DND-41 (cell line): ENCODE results near the gene ZPR1.

Source experiments
- ATAC-seq: fragments of 200-7000 bp; cut with Tn5 transposase; 3 replicates; pipeline ENCODE4 v1.9.1; 2021; ENCODE audit warnings: low read depth; ENCODE audit not compliant: insufficient read depth
- DNase-seq: peaks from one replicate; pipeline ENCODE4 v3.0.0-alpha.2; 2020
- H2AFZ ChIP-seq: 2 replicates; pipeline ENCODE4 v1.6.0; 2012; ENCODE audit warnings: low read depth, low read length
- H3K27ac ChIP-seq: 2 replicates; pipeline ENCODE4 v1.5.1; 2012; ENCODE audit warnings: low read length, inconsistent platforms
- H3K27me3 ChIP-seq: fragments of 200-600 bp; sonication (generic); 2 replicates; pipeline ENCODE4 v1.6.0; 2012; ENCODE audit warnings: low read length, mild to moderate bottlenecking, inconsistent platforms; ENCODE audit not compliant: insufficient read depth, poor library complexity
- H3K36me3 ChIP-seq: 2 replicates; pipeline ENCODE4 v1.5.1; 2012; ENCODE audit warnings: low read length, inconsistent platforms; ENCODE audit not compliant: insufficient read depth
- H3K4me1 ChIP-seq: 2 replicates; pipeline ENCODE4 v1.5.1; 2012; ENCODE audit warnings: mild to moderate bottlenecking, low read length; ENCODE audit not compliant: insufficient read depth
- H3K4me2 ChIP-seq: 2 replicates; pipeline ENCODE4 v1.6.0; 2012; ENCODE audit warnings: mild to moderate bottlenecking, moderate library complexity, low read length, inconsistent platforms; ENCODE audit not compliant: insufficient read depth
- H3K4me3 ChIP-seq, 2 experiments: fragments of 200-600 bp in 1 of 2; shearing (Covaris generic) in 1 of 2; 2 replicates each; pipeline ENCODE4 v1.5.1; 2012 to 2016; ENCODE audit warnings: inconsistent platforms in 2 of 2, low read length in 2 of 2, mild to moderate bottlenecking in 2 of 2, low read depth in 1 of 2, moderate library complexity in 1 of 2
- H3K79me2 ChIP-seq: 2 replicates; pipeline ENCODE4 v1.6.0; 2012; ENCODE audit warnings: low read length, inconsistent platforms; ENCODE audit not compliant: insufficient read depth
- H3K9ac ChIP-seq: 2 replicates; pipeline ENCODE4 v1.6.0; 2012; ENCODE audit warnings: low read depth, mild to moderate bottlenecking, inconsistent platforms, low read length, moderate library complexity
- H3K9me3 ChIP-seq: 2 replicates; pipeline ENCODE4 v1.5.1; 2012; ENCODE audit warnings: low read length, moderate library complexity, mild to moderate bottlenecking, inconsistent platforms; ENCODE audit not compliant: insufficient read depth, severe bottlenecking
- H4K20me1 ChIP-seq: 2 replicates; pipeline ENCODE4 v1.6.0; 2012; ENCODE audit warnings: low read length; ENCODE audit not compliant: insufficient read depth
- CTCF ChIP-seq: IDR thresholded peaks from 2 replicates; pipeline ENCODE4 v1.5.1; 2012; ENCODE audit warnings: borderline replicate concordance, low read length, moderate library complexity, mild to moderate bottlenecking; ENCODE audit not compliant: poor library complexity, severe bottlenecking; ENCODE audit errors: extremely low read depth
- EZH2 ChIP-seq: IDR thresholded peaks from 3 replicates; pipeline ENCODE4 v1.6.1; 2012; ENCODE audit warnings: borderline replicate concordance, low read depth, mild to moderate bottlenecking, moderate library complexity, low read length, inconsistent platforms; ENCODE audit not compliant: severe bottlenecking

Gene ZPR1

GRCh38 chr11:116819049-116819448 is 31.2 kb upstream of the ZPR1 start:
- Histone ChIP-seq H3K27ac (no peak overlapping the region), H3K36me3 (no peaks in the 10 kb centered on the region), H3K79me2 (no peaks in the 10 kb centered on the region), H3K9me3 (no peaks in the 10 kb centered on the region), H3K27me3 (peaks cover 3% of the 10 kb centered on the region), H3K9ac (no peak overlapping the region), H3K4me2 (no peak overlapping the region), H2AFZ (no peak overlapping the region), H4K20me1 (no peaks in the 10 kb centered on the region), H3K4me1 (no peaks in the 10 kb centered on the region), H3K4me3 (no peak overlapping the region)
- TF ChIP-seq EZH2 (no peak), CTCF (no peak)
- no peak for ATAC-seq
- DNase-seq: no peak

- Histone ChIP-seq H3K79me2 (no peaks in the 10 kb centered on the region), H3K9me3 (no peaks in the 10 kb centered on the region), H3K27me3 (peaks cover 3% of the 10 kb centered on the region), H2AFZ (no peak overlapping the region), H3K27ac (no peak overlapping the region), H3K4me2 (no peak overlapping the region), H4K20me1 (no peaks in the 10 kb centered on the region), H3K36me3 (no peaks in the 10 kb centered on the region), H3K4me3 (no peak overlapping the region), H3K4me1 (no peaks in the 10 kb centered on the region), H3K9ac (no peak overlapping the region)
- TF ChIP-seq CTCF (no peak), EZH2 (no peak)
- no peak for DNase-seq
- ATAC-seq: no peak
Measured at GRCh38 chr11:116814502-116814901, 26.7 kb upstream of the ZPR1 start.

GRCh38 chr11:116813781-116814471 is 26.1 kb upstream of the ZPR1 start:
- no peaks in the 10 kb centered on the region for H3K79me2 ChIP-seq
- no peak overlapping the region for H3K4me2 ChIP-seq
- ATAC-seq: no peak
- H3K36me3 ChIP-seq: no peaks in the 10 kb centered on the region
- no peaks in the 10 kb centered on the region for H3K4me1 ChIP-seq
- 0 out of 2 replicates have a peak overlapping the region, but pooled peaks have one; percentile 25 for H2AFZ ChIP-seq
- no peaks in the 10 kb centered on the region for H4K20me1 ChIP-seq
- no peak for TF ChIP-seq CTCF
- no peak for TF ChIP-seq EZH2
- H3K9ac ChIP-seq: no peak overlapping the region
- no peak for DNase-seq
- H3K27me3 ChIP-seq: peaks cover 3% of the 10 kb centered on the region
- no peaks in the 10 kb centered on the region for H3K9me3 ChIP-seq
- no peak overlapping the region for H3K4me3 ChIP-seq
- no peak overlapping the region for H3K27ac ChIP-seq

GRCh38 chr11:116813170-116813569 is 25.3 kb upstream of the ZPR1 start:
- H3K36me3 ChIP-seq: no peaks in the 10 kb centered on the region
- TF ChIP-seq CTCF: no peak
- TF ChIP-seq EZH2: no peak
- H3K9me3 ChIP-seq: no peaks in the 10 kb centered on the region
- no peak for ATAC-seq
- no peaks in the 10 kb centered on the region for H3K79me2 ChIP-seq
- H3K4me1 ChIP-seq: no peaks in the 10 kb centered on the region
- no peak overlapping the region for H3K4me3 ChIP-seq
- no peaks in the 10 kb centered on the region for H4K20me1 ChIP-seq
- peaks cover 3% of the 10 kb centered on the region for H3K27me3 ChIP-seq
- H3K27ac ChIP-seq: no peak overlapping the region
- no peak for DNase-seq
- H3K4me2 ChIP-seq: no peak overlapping the region
- H3K9ac ChIP-seq: no peak overlapping the region
- H2AFZ ChIP-seq: no peak overlapping the region
